GM18519 (cell line): ENCODE results near the gene ZGPAT.
A peak's percentile ranks its signal among the peaks of the same experiment; 100 is the strongest.
"Not testable (repeated sequence)": the region's sequence is repeated elsewhere in the genome, so short reads cannot be mapped to it uniquely, and the experiment has no call there.

Source experiments
- ATAC-seq: cut with Tn5 transposase; IDR thresholded peaks from one replicate; pipeline ENCODE4 v1.9.1; 2021; ENCODE audit warnings: mild to moderate bottlenecking, moderate library complexity; ENCODE audit not compliant: unreplicated experiment, low FRiP score

ZGPAT gene

GRCh38 chr20:63702036-63702665 lies 5.7 kb upstream of the ZGPAT start:
- ATAC-seq = no peak

DNA sequence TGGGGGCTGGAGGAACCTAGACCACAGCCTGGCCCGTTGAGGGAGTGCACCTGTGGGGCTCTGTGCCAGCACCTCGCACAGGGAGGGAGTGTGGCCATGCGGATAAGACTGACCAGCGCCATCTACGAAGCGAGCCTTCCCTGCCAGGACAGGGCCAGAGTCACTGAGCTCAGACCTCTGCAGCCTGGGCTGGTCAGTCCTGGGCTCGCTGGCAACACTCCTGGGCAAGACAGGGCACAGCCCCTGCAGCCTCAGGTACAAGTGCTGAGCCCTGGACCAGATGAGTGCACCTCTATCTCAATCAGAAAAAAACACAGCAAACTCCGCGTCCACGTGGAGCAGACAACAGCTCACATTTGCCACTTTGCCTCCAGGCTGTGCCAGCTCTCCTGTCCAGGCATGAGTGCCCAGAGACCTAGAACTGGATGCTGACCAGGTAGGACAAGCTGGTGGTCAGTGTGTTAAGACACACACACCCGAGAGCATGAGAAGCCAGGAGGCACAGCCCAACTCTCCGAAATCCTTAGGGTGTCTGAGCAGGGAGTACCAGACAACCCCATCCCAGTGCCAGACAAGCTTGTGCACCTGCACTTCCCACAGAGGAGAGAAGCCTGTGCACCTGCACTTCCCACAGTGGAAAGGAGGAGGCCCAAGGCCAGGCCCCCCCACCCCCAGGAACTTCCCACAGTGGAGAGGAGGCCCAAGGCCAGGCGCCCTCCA lies 4.9 kb upstream of the ZGPAT start:
- no peak for ATAC-seq

DNA sequence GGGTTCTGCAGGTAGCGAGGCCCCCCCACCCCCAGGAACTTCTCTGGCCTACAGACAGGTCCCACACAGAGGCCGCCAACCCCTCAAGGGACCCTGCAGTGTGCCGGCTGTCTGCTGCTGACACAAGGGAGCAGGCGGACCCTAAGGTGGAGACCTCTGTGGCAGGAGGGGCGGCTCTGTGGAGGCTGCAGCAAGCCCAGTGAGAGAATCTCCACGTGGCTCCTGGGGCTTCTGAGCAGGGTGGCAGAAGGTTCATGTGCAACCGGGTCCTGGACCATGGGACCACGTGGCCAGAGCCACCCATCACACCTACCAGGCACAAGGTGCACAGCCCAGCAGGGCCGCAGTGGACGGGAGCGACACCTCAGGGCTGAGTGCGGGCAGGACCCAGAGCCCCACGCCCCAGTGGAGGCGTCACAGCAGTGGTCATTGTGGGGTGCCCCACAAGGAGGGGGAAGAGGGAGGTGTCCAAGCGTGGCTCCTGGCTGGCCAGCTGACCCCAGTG lies 4.3 kb upstream of the ZGPAT start:
- ATAC-seq = no peak

GRCh38 chr20:63703976-63704748 lies 3.7 kb upstream of the ZGPAT start:
- ATAC-seq = no peak

- no peak for ATAC-seq
Observed at GRCh38 chr20:63704749-63705117, 3.1 kb upstream of the ZGPAT start.

DNA sequence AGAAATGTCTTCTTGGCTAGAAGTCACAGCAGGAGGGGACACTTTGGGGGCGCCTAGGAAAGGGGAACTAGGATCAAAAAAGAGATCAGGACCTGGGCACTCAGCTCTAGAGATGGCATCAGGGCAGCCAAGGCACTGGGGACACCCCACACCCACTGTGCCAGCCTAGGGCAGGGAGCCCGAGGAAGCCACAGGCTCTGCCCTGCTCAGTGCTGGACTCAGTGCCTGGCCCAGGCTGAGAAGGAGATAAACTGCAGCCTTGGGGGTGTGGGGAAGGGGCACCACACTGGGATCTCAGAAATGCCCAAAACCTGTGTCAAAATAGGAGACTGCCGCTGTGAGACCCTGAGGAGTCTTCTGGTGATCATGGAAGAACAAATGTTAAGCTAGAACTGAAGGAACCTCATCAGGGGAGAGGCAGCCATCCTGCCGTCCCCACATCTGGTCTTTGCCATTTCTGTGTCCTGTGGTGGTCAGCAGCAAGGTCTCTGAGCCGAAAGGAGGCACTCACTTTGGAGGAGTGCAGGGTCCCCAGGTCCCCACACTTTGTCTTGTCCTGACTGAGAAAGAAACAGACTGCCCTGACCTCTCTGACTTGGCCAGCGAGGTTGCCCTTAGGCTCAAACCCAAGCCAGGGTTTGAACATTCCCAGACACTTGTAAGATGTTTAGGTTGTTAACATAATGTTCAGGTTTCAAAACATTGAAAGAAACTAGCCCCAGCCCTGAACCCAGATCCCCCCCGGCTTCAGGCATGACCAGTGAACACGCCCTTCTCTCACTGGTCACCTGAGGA lies 2.4 kb upstream of the ZGPAT start:
- no peak for ATAC-seq

- no peak for ATAC-seq
Observed at GRCh38 chr20:63706027-63706695, 1.7 kb upstream of the ZGPAT start.

DNA sequence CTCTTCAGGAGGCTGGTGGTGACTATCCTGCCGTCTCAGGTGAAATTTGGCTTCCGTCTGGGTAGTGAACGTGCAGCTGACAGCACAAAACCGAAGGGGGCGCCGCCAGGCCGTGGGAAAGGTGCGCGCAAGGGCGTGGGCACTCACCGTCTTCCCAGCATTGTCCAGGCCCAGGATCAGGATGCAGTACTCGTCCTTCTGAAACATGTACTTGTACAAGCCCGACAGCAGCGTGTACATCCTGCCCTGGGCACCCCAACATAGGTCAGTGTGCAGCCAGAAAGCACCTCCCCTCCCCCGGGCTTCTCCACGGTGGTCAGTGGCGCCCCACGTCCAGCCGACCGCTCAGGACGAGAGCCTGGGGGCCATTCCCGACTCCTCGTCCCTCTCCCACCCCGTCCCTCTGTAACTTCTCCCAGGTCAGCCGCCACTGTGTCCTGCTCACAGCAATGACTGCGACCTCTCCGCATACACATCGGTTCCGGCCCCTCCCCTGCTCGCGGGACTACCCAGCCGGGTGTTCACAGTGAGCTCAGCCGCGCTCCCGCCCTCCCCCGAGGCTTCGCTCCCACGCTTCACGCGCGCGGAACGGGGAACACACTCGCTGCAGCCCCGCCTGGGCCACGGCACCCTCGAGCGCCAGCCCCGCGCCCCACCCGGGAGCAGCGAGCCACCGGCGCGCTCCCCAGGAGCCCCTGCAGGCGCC lies 834 bp upstream of the ZGPAT start:
- peak; percentile 21 for ATAC-seq

GRCh38 chr20:63708301-63709148 lies 686 bp downstream of the ZGPAT start:
- no peak for ATAC-seq

GRCh38 chr20:63709149-63709527 lies 1.3 kb downstream of the ZGPAT start:
- ATAC-seq = no peak

DNA sequence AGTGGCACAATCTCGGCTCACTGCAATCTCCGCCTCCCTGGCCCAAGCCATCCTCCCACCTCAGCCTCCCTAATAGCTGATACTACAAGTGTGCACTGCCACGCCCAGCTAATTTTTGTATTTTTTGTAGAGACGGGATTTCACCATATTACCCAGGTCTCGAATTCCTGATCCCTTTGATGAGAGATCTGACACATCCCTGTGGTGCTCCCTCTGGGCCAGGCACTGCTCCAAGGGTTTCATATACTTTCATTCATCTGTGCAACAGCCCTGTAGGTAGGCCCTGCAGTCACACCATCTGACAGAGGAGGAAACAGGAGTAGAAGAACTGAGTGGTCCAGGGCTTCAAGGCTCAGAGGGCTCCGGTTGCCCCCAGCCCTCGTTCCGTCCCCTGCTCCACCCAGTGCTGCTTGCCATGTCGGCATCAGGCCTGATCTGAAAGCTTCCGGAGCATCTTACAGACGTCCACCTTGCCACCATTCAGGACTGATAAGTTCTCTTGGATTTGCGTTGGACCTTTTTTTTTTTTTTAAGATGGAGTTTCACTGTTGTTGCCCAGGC lies 3.3 kb downstream of the ZGPAT start:
- no peak for ATAC-seq

- no peak for ATAC-seq
Observed at GRCh38 chr20:63712191-63712590, 4.4 kb downstream of the ZGPAT start.

DNA sequence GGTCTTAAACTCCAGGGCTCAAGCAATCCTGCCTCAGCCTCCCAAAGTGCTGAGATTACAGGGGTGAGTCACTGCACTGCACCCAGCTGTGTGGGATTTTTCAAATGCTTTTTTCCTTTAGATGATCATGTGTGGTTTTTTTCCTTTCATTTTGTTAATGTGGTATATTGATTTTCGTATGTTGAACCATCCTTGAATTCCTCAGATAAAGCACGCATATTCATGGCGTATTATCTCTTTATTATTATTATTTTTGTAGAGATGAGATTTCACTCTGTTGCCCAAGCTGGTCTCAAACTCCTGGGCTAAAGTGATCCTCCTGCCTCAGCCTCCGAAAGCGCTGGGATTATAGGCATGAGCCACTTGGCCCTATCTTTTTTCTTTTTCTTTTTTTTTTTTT lies 7.0 kb downstream of the ZGPAT start:
- ATAC-seq = no peak

DNA sequence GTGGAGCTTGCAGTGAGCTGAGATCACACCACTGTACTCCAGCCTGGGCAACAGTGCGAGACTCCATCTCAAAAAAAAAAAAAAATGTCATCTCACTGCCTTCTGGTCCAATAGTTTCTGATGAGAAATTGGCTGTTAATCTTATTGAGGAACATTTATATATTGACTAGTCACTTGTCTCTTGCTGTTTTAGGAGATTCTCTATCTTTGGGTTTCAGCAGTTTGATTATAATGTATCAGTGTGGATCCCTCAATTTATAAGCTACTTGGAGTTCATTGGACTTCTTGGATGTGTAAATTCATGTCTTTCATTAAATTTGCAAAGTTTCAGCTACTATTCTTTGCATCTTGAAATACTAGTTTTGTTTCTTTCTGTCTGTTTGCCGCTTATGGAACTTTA lies 11.2 kb downstream of the ZGPAT start:
- ATAC-seq = no peak

DNA sequence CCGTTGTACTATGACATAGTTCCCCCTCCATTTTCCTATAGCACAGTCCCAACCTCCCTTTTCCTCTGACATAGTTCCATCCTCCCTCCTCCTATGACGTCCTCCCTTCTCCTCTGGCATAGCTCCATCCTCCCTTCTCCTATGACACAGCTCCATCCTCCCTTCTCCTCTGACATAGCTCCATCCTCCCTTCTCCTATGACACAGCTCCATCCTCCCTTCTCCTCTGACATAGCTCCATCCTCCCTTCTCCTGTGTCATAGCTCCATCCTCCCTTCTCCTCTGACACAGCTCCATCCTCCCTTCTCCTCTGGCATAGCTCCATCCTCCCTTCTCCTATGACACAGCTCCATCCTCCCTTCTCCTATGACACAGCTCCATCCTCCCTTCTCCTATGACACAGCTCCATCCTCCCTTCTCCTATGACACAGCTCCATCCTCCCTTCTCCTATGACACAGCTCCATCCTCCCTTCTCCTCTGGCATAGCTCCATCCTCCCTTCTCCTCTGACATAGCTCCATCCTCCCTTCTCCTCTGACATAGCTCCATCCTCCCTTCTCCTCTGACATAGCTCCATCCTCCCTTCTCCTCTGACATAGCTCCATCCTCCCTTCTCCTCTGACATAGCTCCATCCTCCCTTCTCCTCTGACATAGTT lies 15.3 kb downstream of the ZGPAT start:
- not testable (repeated sequence) for ATAC-seq

- not testable (repeated sequence) for ATAC-seq
Observed at GRCh38 chr20:63730189-63730733, 22.4 kb downstream of the ZGPAT start.

DNA sequence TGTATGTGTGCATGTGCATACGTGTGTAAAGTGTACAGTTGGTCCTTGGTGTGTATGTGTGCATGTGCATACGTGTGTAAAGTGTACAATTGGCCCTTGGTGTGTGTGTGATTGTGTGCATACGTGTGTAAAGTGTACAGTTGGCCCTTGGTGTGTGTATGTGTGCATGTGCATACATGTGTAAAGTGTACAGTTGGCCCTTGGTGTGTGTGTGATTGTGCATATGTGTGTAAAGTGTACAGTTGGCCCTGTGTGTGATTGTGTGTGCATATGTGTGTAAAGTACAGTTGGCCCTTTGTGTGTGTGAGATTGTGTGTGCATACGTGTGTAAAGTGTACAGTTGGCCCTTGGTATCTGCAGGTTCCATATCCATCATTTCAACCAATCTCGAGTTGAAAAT lies 23.6 kb downstream of the ZGPAT start:
- ATAC-seq = no peak
